PC-9 (cell line): ENCODE results near the gene ACBD4. TPM values are rescaled to one million over a fixed set of nuclear protein-coding genes. Genes with fewer than 3 reads are reported as not detected.
A peak's percentile ranks its signal among the peaks of the same experiment; 100 is the strongest.

Experiments
- BruUV-seq: library from RNA; stranded (reverse); fragments of 400-500 nt; replicated peaks from 2 replicates; lab custom pipeline; 2021; lab: Mats Ljungman, UMichigan
- CTCF ChIA-PET: fragments of 300-600 bp; sonication (Branson Sonifier 250); formaldehyde crosslinking; loops from one replicate; lab custom pipeline; 2022; ENCODE audit warnings: antibody characterized with exemption; lab: Charles Lee
- POLR2A ChIA-PET: fragments of 300-600 bp; sonication (Branson Sonifier 250); formaldehyde crosslinking; loops from one replicate; lab custom pipeline; 2022; ENCODE audit warnings: antibody characterized with exemption; ENCODE audit not compliant: unreplicated experiment; lab: Charles Lee
- DNase-seq, 2 experiments: peaks; one replicate each; pipeline versions ENCODE4 v3.0.0 to v3.0.0-alpha.2; 2015 to 2022; ENCODE audit warnings: mixed read lengths in 1 of 2
- H2AFZ ChIP-seq: fragments of 200-600 bp; sonication (generic); 2 replicates; pipeline ENCODE4 v1.8.1; 2017; ENCODE audit warnings: antibody characterized with exemption
- H3F3A ChIP-seq: fragments of 200-600 bp; sonication (generic); 2 replicates; pipeline ENCODE4 v1.8.1; 2017; ENCODE audit warnings: antibody characterized with exemption, mild to moderate bottlenecking, low read depth; ENCODE audit not compliant: insufficient read depth
- H3K27ac ChIP-seq: fragments of 200-600 bp; sonication (generic); 2 replicates; pipeline ENCODE4 v1.6.1; 2016; ENCODE audit warnings: mixed run types
- H3K27me3 ChIP-seq: fragments of 200-600 bp; sonication (generic); 2 replicates; pipeline ENCODE4 v1.6.1; 2016; ENCODE audit warnings: low read depth, mixed run types; ENCODE audit not compliant: insufficient read depth
- H3K36me3 ChIP-seq: fragments of 200-600 bp; sonication (generic); 2 replicates; pipeline ENCODE4 v1.6.1; 2016; ENCODE audit warnings: low read depth, mixed run types
- H3K4me1 ChIP-seq: fragments of 200-600 bp; sonication (generic); replicated peaks from 2 replicates; pipeline ENCODE4 v1.6.1; 2016; ENCODE audit warnings: mixed run types; ENCODE audit not compliant: insufficient read depth
- H3K4me2 ChIP-seq: fragments of 200-600 bp; sonication (generic); 2 replicates; pipeline ENCODE4 v1.6.1; 2017; ENCODE audit warnings: mixed run types
- H3K4me3 ChIP-seq: fragments of 200-600 bp; sonication (generic); 2 replicates; pipeline ENCODE4 v1.6.1; 2016; ENCODE audit warnings: mixed run types
- H3K79me2 ChIP-seq: fragments of 200-600 bp; sonication (generic); 2 replicates; pipeline ENCODE4 v1.6.1; 2017; ENCODE audit warnings: low read depth, mixed run types
- H3K9me2 ChIP-seq: fragments of 200-600 bp; sonication (generic); 2 replicates; pipeline ENCODE4 v1.8.1; 2017; ENCODE audit warnings: mild to moderate bottlenecking; ENCODE audit not compliant: insufficient read depth
- H3K9me3 ChIP-seq: fragments of 200-600 bp; sonication (generic); 2 replicates; pipeline ENCODE4 v1.8.1; 2016; ENCODE audit warnings: low read depth; ENCODE audit not compliant: insufficient read depth
- H4K20me1 ChIP-seq: fragments of 200-600 bp; sonication (generic); 2 replicates; pipeline ENCODE4 v1.8.1; 2017; ENCODE audit not compliant: insufficient read depth
- CTCF ChIP-seq: fragments of 200-600 bp; sonication (generic); conservative IDR thresholded peaks from 2 replicates; pipeline ENCODE4 v1.6.1; 2017; ENCODE audit warnings: mixed run types, antibody characterized with exemption, mild to moderate bottlenecking, moderate library complexity
- EZH2 ChIP-seq: fragments of 200-600 bp; sonication (generic); IDR thresholded peaks from 2 replicates; pipeline ENCODE4 v1.8.0; 2017; ENCODE audit warnings: antibody characterized with exemption, low read depth
- intact Hi-C: fragments of 100-400 bp; cut with micrococcal nuclease; formaldehyde crosslinking; loops from one replicate; pipeline ENCODE4 v1.10.0; 2022; ENCODE audit not compliant: unreplicated experiment
- total RNA-seq: library from RNA; stranded (reverse); gene quantifications from 2 replicates; pipeline ENCODE4 v1.2.3, GENCODE V29; 2021

ACBD4 gene
- total RNA-seq, 1 experiment from 2014 or later = 14.6 TPM

- ChIA-PET CTCF (interaction anchor here (0.6 to 2.3 kb wide), 8 partner anchors 16 to 270 kb away, joined by 4 to 37 read pairs (median 16); partner anchors contain the start of gene ACBD4), POLR2A (interaction anchor here (0.5 to 1.4 kb wide), 8 partner anchors 14 to 269 kb away, joined by 3 to 41 read pairs (median 8); partner anchors contain the start of gene C1QL1)
- peak overlapping the region; percentile 36; the same call in 1 of the 2 replicates for H3K4me3 ChIP-seq
- H3K4me1 ChIP-seq = peaks cover 72% of the 10 kb centered on the region
- intact Hi-C loops = no loop called here
- peaks cover 15% of the 10 kb centered on the region for H3K36me3 ChIP-seq
- peak overlapping the region; percentile 75 for H3K27ac ChIP-seq
- H3K9me2 ChIP-seq = no peaks in the 10 kb centered on the region
- H4K20me1 ChIP-seq = no peaks in the 10 kb centered on the region; the same call in 1 of the 2 replicates
- peaks cover 74% of the 10 kb centered on the region for H3F3A ChIP-seq
- H3K4me2 ChIP-seq = peak overlapping the region; percentile 82
- H3K9me3 ChIP-seq = no peaks in the 10 kb centered on the region
- no peaks in the 10 kb centered on the region for H3K27me3 ChIP-seq
- BruUV-seq = no TSS peak
- H2AFZ ChIP-seq = no peak overlapping the region
- TF ChIP-seq CTCF = 0 out of 2 replicates have a peak, but pooled peaks have one; percentile 21
- no peak for TF ChIP-seq EZH2
- peaks cover 83% of the 10 kb centered on the region for H3K79me2 ChIP-seq
- DNase-seq = peak in 1 of 2 experiments; percentile 74
Observed at GRCh38 chr17:45155029-45155428, 19.5 kb downstream of the ACBD4 start.

- no TSS peak for BruUV-seq
- Histone ChIP-seq H3K9me2 (no peaks in the 10 kb centered on the region), H3K9me3 (no peaks in the 10 kb centered on the region), H4K20me1 (no peaks in the 10 kb centered on the region; the same call in 1 of the 2 replicates), H3K79me2 (peaks cover 83% of the 10 kb centered on the region), H3K36me3 (peaks cover 10% of the 10 kb centered on the region), H3K4me3 (peak overlapping the region; percentile 36; the same call in 1 of the 2 replicates), H3F3A (peaks cover 74% of the 10 kb centered on the region), H3K4me1 (peaks cover 74% of the 10 kb centered on the region), H3K27me3 (no peaks in the 10 kb centered on the region), H2AFZ (no peak overlapping the region), H3K4me2 (peak overlapping the region; percentile 82), H3K27ac (peak overlapping the region; percentile 75)
- intact Hi-C loops = no loop called here
- peak; percentile 21 to 77 for DNase-seq
- ChIA-PET POLR2A (interaction anchor here (0.5 to 1.4 kb wide), 8 partner anchors 14 to 268 kb away, joined by 3 to 41 read pairs (median 12); partner anchors contain the start of gene C1QL1), CTCF (interaction anchor here (0.6 to 2.3 kb wide), 7 partner anchors 19 to 270 kb away, joined by 4 to 37 read pairs (median 13); partner anchors contain the start of gene ACBD4)
- TF ChIP-seq EZH2 (no peak), CTCF (0 out of 2 replicates have a peak, but pooled peaks have one; percentile 5)
Observed at GRCh38 chr17:45155483-45155882, 20.0 kb downstream of the ACBD4 start.

- ChIA-PET POLR2A (no interaction called here), CTCF (interaction anchor here (1.2 to 2.3 kb wide), 3 partner anchors 20 to 42 kb away, joined by 4 to 37 read pairs (median 26); partner anchors contain the start of gene ACBD4)
- H3K4me3 ChIP-seq = no peak overlapping the region
- H3K36me3 ChIP-seq = peaks cover 7% of the 10 kb centered on the region; the same call in 1 of the 2 replicates
- peaks cover 71% of the 10 kb centered on the region for H3F3A ChIP-seq
- H2AFZ ChIP-seq = no peak overlapping the region
- intact Hi-C loops = no loop called here
- no peak for TF ChIP-seq CTCF
- no peak for TF ChIP-seq EZH2
- no peak overlapping the region for H3K27ac ChIP-seq
- DNase-seq = no peak
- no peaks in the 10 kb centered on the region for H3K27me3 ChIP-seq
- no peaks in the 10 kb centered on the region for H3K9me3 ChIP-seq
- peaks cover 83% of the 10 kb centered on the region for H3K79me2 ChIP-seq
- H3K9me2 ChIP-seq = no peaks in the 10 kb centered on the region
- H3K4me2 ChIP-seq = peak overlapping the region; percentile 82
- H3K4me1 ChIP-seq = peaks cover 72% of the 10 kb centered on the region
- BruUV-seq = no TSS peak
- no peaks in the 10 kb centered on the region; the same call in 1 of the 2 replicates for H4K20me1 ChIP-seq
Observed at GRCh38 chr17:45156242-45156641, 20.8 kb downstream of the ACBD4 start.
